ENCODE data around the gene WDR44.
"Not testable (repeated sequence)": the region's sequence is repeated elsewhere in the genome, so short reads cannot be mapped to it uniquely, and the experiment has no call there.

Gene WDR44, protein sequence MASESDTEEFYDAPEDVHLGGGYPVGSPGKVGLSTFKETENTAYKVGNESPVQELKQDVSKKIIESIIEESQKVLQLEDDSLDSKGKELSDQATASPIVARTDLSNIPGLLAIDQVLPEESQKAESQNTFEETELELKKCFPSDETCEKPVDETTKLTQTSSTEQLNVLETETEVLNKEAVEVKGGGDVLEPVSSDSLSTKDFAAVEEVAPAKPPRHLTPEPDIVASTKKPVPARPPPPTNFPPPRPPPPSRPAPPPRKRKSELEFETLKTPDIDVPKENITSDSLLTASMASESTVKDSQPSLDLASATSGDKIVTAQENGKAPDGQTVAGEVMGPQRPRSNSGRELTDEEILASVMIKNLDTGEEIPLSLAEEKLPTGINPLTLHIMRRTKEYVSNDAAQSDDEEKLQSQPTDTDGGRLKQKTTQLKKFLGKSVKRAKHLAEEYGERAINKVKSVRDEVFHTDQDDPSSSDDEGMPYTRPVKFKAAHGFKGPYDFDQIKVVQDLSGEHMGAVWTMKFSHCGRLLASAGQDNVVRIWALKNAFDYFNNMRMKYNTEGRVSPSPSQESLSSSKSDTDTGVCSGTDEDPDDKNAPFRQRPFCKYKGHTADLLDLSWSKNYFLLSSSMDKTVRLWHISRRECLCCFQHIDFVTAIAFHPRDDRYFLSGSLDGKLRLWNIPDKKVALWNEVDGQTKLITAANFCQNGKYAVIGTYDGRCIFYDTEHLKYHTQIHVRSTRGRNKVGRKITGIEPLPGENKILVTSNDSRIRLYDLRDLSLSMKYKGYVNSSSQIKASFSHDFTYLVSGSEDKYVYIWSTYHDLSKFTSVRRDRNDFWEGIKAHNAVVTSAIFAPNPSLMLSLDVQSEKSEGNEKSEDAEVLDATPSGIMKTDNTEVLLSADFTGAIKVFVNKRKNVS

DNA sequence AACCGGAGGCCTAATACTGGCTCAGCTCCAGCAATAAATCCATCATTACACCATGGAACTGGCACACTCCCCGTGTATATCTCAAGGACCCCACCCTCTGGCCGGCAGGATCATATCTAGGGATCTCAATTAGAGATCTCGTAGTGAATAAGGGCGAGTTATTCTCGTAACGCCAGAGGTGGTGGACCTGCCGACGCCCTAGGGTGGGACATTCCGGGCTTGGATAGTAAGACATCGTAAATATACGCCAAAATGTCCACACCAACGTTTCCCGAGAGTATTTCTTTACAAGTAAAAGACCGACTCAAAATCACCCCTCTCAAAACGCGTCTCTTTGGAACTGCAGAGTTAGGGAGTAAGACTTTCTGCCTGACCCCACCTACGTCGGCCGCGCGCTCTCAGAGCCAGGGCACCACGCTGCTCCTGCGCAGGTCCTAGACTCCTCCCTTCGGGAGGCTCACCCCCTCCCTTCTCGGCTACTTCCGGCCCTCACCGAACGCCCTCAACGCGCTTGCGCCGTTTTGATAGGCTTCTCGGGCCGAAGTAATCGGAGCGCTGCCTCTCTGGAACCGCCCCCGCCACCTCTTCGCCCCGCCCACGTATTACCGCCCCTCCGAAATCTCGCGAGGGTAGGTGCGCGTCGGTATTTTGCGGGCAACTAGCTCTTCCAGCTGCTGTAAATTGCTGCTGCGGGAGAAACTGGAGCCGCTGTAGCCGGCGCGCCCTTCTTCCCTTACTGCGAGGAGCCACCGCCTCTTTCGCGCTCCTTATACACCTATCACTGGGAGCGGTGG, at the start of gene WDR44:
WDR44 (plus strand) TSS at position 643 of the 794 bp plus-strand sequence. CDS start 398 bp downstream, outside the sequence.
- DNase-seq (ENCODE audit: low spot score): peak; percentile 92

DNA sequence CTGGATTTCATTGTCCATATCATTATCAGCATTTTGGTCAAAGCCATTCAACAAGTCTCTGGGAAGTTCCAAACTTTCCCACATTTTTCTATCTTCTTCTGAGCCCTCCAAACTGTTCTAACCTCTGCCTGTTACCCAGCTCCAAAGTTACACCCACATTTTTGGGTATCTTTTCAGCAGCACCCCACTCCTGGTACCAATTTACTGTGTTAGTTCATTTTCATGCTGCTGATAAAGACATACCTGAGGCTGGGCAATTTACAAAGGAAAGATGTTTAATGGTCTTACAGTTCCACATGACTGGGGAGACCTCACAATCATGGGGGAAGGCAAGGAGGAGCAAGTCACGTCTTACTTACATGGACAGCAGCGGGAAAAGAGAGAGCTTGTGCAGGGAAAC, 40.1 kb upstream of the WDR44 start:
- not testable (repeated sequence) for DNase-seq (ENCODE audit: low spot score)

DNA sequence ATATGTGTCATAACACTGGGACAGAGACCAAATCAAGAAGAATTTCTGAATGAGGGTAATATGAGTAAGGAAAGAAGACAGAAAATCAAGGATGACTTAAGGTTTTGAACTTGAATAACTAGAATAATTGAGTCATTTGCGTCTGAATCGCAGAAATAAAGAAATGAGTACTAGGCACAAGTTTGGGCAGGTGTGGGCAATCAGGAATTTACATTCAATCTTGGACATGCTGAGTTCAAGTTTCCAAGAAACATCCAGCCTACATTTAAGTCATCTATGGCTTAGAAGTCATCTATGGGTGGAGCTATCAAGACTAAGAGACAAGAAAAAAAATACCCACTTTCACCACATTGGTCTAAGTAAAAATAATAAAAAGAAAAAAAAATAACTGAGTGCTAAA, 30.4 kb upstream of the WDR44 start:
- no peak for DNase-seq (ENCODE audit: low spot score)

DNA sequence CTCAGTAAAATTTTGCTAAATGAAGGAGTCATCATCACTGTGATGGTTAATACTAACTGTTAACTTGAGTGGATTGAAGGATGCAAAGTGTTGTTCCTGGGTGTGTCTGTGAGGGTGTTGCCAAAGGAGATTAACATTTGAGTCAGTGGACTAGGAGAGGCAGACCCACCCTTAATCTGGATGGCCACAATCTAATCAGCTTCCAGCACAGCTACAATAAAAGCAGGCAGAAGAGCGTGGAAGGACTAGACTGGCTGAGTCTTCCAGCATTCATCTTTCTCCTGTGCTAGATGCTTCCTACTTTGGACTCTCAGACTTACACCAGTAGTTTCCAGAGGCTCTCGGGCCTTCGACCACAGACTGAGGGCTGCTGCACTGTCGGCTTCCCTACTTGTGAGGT, 21.3 kb upstream of the WDR44 start:
- no peak for DNase-seq (ENCODE audit: low spot score)

DNA sequence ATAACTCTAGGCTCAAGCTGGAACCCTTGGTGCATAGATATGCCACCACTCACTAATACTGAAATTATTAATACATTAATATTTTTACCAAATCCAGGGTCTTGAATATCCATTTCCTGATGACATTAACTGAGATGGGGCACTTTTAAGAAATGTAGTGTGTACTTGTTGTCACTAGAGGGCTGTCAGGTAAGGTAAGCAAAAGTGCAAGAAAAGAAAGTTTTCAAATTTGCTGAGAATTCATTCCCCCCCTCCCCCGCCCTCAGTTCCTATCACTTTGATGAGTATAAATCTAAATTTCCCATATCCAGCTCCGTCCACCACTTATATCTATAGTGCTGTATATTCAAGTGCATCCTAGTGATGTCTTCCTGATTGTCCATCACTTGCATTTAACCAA, 20.5 kb upstream of the WDR44 start:
- DNase-seq (ENCODE audit: low spot score): no peak

DNA sequence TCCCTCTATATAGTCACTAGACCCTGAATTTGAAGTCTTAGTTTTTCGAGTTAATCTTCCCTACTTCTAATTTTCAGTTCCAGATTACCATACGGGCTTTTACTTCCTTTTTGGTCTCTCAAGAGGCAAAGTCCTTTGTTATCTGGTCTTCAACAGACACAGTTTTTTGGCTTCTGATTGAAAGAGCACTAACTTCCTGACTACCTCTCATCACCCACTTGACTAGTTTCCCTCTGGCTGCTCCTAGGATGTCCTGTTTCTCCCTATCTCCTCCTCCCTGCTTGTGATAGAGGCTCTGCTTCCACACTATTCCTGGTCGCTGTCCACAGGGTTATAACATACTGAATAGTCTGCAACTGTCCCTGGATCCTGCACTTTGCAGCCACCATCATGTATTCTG, 16.7 kb upstream of the WDR44 start:
- no peak for DNase-seq (ENCODE audit: low spot score)

DNA sequence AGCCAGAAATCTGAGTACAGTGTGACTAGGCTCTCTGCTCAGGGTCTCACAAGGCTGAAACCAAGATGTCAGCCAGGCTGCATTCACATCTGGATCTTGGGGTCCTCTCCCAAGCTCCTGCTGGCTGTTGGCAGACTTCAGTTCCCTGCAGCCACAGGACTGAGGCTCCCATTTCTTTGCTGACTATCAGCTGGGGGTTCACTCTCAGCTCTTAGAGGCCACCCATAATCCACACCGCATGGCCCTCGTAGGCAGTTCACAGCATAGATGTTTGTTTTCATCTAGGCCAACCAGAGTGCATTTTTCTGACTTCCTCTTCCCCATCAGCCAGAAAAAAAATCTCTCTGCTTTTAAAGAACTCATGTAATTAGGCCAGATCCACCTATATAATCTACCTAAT, 8.2 kb upstream of the WDR44 start:
- DNase-seq (ENCODE audit: low spot score): no peak

DNA sequence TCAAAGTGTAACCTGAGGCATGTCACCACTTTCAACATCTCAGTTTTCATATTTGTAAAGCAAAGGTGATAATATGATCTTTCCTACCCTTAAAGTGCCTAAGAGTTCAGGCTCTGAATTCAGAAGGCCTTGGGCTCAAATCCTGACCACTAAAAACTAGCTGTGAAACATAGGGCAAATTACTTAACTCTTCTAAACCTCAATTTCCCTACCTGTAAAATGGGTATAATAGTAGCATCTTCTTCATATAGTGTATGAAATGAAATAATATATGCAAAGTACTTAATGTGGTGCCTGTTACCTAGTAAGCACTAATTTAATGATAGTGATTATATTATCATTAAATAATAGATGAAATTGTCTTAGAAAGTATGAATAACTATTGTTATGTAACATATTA, 7.0 kb upstream of the WDR44 start:
- DNase-seq (ENCODE audit: low spot score): no peak

DNA sequence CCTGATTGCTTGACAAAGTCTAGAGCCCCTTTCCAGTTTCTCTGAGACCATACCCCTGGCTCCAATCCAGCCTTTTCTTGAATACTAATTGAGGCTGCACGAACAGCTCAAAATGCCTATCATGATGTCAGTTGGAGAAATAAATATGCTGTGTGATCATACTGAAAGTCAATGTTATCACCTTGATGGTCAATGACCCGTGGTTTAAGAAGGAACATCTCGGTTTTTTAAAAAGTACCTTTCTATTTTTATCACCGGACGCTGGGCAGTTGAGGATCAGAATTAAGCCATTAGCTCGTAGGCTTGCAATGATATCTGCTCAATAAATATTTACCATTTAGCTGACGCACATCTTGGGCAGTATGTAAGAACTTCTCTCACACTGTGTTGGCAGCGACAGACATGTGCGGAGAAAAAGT, 852 bp upstream of the WDR44 start:
- DNase-seq (ENCODE audit: low spot score): no peak

DNA sequence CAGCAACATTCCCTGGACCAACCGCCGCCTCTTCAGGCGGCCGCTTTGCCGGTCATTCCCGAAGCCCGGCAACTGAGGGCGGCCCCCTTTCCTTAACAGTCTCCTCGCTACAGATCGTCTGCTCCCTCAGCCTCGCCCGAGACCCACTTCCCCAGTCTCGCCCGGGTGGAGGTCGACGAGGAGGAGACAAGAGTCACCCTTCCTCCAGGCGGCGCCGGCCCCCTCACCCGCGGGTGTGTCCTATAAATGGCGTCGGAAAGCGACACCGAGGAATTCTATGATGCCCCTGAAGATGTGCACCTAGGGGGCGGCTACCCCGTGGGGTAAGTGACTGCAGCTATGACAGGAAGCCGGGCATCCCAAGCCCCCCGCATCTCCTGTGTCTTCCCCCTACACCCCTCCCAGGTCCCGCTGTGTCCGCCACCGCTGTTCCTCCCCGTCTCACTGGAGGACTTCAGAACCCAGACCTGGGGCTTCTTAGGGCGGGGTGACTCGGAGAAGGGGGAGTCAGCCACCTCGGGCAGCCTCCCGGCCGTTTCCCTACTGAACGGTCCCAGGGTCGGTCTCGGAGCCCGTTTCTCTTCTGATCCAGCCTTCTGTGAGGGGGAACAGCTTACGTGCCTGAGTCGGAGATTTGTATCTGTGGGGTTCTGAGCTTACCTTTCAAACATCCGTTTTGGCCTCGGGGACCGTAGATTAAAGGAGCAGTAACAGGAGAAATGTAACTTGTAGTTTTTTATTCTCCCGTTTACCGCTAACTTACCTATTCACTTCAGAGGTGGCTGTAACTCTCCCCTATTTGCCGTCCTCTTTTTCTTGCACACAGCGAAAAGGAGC, 570 bp downstream of the WDR44 start:
- DNase-seq (ENCODE audit: low spot score): peak; percentile 22

DNA sequence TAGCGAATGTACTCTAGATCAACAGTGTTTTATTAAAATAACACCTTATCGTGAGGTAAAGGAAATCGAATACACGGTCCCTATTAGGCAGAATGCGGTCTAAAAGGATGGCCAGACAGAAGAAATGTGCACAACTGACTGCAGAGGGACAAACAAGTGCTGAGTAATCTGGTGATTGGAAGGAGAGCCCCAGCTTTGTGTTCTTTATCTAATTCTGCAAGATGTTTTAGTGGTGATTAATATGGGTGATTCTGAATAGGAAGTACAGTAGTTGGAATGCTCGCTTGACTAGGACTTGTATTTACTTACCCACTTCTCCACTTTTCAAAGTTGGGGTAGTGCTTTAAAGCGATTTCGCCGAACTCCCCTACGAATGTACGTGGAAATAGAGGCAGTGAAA, 1.2 kb downstream of the WDR44 start:
- peak; percentile 17 for DNase-seq (ENCODE audit: low spot score)

DNA sequence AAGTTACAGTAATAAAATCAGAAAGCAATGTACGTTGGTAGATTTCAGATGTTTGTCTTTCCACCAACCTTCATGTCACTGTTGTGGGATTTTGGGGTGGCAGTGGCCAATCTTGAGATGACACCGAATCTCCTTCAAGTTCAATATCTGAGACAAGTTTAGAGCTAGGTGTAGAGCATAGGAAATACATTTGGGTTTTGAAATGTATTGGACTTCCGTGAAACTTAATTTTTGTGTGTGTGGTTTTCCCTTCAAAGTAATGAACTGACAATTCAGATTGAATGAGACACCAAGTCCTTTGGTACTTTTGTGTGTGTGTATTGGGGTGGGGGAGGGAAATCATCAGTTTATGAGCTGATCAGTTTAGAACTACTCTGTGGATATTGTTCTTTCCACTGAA, 1.8 kb downstream of the WDR44 start:
- DNase-seq (ENCODE audit: low spot score): peak; percentile 53

DNA sequence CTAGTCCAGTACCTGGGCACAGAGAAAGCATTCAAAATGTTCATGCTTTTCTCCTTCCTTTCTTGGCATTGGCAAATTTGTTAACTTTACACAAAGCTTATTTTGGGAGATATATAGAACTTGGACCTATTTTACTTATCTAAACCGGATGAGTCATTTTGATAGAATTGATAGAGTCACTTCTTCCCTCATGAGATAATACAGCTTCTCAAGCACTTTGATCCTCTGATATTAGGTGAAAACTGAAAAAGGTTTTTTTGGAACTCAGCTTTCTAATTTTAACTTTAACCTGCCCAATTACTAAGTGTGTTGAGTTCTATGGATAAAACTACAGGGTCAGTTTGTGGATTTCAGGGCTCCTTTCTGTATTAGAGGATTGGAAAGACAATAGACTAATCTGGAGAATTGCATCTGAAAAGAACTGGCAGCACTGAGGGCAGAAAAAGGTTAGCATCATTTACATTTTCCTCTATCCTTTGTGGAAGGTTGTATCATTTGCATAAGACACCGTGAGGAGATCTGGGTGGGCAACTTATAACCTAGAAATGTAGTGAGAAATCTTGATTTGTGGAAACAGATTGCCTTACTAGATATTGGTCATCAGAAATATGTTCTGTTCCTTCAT, 2.4 kb downstream of the WDR44 start:
- DNase-seq (ENCODE audit: low spot score): peak; percentile 5

DNA sequence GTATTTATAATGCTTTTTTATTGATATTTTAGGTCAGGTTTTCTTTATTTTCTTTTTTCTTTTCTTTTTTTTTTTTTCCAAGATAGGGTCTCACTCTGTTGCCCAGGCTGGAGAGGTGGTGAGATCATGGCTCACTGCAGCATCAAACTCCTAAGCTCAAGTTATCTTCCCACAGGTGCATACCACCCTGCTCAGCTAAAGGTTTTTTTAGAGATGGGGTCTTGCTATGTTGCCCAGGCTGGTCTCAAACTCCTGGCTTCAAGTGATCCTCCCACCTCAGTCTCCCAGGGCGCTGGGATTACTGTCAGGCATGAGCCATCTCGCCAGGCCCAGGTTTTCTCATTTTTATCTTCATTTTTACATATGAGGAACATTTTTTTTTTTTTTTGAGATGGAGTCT, 3.3 kb downstream of the WDR44 start:
- DNase-seq (ENCODE audit: low spot score): no peak

DNA sequence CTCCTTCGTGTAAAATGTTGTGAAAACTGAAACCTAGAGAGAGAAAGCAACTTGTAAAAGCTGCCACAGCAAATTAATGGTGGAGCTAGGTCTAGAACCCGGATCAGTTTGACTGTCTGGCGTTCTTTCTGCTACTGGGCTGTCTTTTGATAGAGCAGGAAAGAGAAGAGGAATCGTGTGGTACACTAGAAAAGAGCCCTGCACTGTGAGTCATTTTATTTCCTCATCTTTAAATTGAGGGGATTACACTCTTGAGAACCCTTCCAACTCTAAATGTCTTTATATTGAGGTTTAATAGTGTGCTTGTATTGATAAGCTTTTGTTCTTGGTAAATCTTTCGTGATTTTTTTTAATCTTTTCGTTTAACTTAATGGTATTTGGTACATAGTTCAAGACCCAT, 4.3 kb downstream of the WDR44 start:
- peak; percentile 7 for DNase-seq (ENCODE audit: low spot score)

DNA sequence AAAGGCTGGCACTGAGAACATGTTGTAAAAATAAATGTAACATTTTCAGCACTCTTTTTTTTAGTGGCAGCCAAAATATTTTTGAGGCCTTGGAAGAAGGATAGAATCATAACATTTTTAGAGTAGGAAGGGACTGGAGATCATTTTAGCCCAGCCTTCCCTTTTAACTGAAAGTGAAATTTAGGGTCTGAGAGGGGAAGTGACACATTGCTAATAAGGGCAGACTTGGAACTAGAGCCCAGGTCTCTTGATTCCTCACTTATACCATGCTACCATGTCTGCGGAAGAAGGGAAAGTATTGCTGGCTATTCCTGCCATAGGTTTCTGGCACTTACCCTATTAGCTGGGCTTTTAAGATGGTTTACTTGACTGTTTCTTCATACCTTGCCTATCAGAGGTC, 4.8 kb downstream of the WDR44 start:
- no peak for DNase-seq (ENCODE audit: low spot score)

DNA sequence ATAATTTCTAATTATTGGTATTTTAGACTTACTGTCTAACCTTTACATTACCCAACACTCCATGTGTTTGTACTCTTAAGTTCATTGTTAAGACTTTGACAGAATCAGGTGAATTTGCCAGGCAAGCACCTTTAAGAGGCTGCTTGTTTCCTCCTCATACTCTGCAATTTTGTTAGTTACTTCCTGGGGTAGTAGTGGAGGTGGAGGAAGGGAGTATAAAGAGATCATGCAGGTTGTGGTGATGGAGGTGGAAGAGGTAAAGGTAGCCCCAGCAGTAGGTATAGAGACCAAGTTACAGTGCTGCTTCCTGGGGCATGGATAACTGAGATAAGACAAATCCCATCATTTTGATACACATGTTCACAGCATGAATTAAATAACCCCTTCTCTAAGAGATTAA, 6.7 kb downstream of the WDR44 start:
- no peak for DNase-seq (ENCODE audit: low spot score)

DNA sequence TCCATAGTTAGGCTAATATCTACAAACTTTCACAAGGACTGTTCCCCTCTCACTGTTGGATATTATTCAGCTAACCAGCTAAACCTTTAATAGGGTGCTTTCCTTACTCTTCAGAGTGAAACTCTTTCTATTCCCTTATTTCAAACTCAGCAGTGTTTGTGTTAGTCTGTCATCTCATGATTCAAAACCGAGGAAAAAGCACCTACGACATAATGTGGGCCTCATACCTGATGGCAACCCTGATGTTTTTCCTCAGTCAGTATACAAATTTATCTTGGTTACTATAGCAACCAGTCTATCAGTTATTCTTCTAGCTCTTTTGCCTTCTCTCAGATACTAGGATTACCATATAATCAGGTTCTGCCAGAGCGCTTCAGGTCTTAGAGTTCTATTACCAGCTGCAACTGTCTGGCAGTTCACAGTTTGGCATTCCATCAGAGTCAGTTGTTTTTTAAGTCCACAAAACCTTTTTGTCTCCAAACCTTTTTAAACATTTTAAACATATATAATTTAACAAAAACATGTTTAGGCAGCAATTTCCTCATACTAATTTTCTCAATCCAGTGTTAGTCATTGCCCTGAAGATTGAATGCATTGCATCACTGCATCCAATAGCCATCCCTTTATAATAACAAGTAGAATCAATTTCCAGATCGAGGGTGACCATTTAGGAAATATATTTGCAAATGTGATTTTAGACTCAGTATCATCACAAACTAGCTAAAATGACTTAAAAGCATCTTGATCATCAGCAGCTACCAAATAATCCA, 7.4 kb downstream of the WDR44 start:
- DNase-seq (ENCODE audit: low spot score): no peak

DNA sequence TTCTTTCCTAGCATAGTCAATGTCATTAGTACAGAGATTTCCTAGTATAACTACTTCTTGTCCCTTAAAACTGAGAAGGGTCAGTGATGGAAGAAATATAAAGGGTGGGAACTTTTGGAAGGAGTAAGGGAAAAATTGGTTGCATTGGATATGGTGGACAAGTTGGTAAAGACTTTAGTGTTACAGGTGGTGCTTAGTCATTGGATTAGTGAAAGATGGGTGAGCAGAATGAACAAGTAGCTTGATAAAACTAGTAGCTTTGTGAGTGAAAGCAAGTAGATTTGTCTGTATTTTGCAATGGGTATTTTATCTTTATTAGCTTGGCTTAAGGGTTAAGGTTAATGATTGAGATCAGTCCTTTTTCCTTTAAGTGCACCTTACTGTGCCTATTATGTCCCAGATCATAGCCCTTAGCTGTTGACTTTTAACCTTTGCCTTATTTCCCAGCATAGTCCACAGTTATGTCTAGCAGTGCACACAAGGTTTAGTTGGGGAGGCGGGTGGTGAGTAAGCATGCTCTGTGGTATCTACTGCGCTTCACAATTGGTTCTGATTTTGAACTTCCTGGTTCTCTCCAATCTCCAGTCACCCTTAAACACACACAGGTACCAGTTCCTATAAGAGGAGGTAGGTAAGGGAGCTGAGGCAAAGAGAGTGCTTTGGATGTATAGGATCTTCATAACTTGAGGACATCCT, 9.5 kb downstream of the WDR44 start:
- peak; percentile 10 for DNase-seq (ENCODE audit: low spot score)

All from activated CD4-positive, alpha-beta T cell treated with anti-CD3 and anti-CD28 coated beads, Interleukin-2, Interleukin-4, amounts not matched to agents 100 ng/mL and 50 ng/mL, durations not matched to agents 16 hours and 8 hours (primary cell).